Mesothelial cell of epicardium (in vitro differentiated cells): Measurements from ENCODE around the gene DERA. TPM values are rescaled to one million over a fixed set of nuclear protein-coding genes. Genes with fewer than 3 reads are reported as not detected.

Experiments
- DNase-seq, 2 experiments: peaks; one replicate each; pipeline ENCODE4 v3.0.0; 2021; ENCODE audit warnings: low spot score in 2 of 2; ENCODE audit not compliant: unreplicated experiment in 2 of 2
- H3K27ac Mint-ChIP-seq: 2 replicates; pipeline ENCODE4 v1.8.0; 2021; ENCODE audit warnings: mixed read lengths
- H3K27me3 Mint-ChIP-seq: 2 replicates; pipeline ENCODE4 v1.8.0; 2021; ENCODE audit warnings: low read depth, mixed read lengths
- H3K36me3 Mint-ChIP-seq: 2 replicates; pipeline ENCODE4 v1.8.0; 2021; ENCODE audit warnings: mixed read lengths
- H3K4me1 Mint-ChIP-seq: 2 replicates; pipeline ENCODE4 v1.8.0; 2021; ENCODE audit warnings: mixed read lengths
- H3K4me3 Mint-ChIP-seq: 2 replicates; pipeline ENCODE4 v1.8.0; 2021; ENCODE audit warnings: mild to moderate bottlenecking, moderate library complexity, mixed read lengths
- H3K9me3 Mint-ChIP-seq: 2 replicates; pipeline ENCODE4 v1.8.0; 2021; ENCODE audit warnings: mixed read lengths
- CTCF ChIP-seq: fragments of 200-600 bp; sonication (generic); IDR thresholded peaks from one replicate; pipeline ENCODE4 v1.5.0; 2021; ENCODE audit warnings: antibody characterized with exemption; ENCODE audit not compliant: unreplicated experiment
- total RNA-seq: library from RNA; stranded (reverse); gene quantifications from 3 replicates; pipeline ENCODE4 v1.2.1, GENCODE V29; 2021

DERA gene
- total RNA-seq, 1 donor from 2014 or later = 18.4 TPM

- Mint-ChIP-seq H3K27ac (no peak overlapping the region), H3K4me1 (no peaks in the 10 kb centered on the region), H3K36me3 (no peaks in the 10 kb centered on the region), H3K27me3 (peaks cover 10% of the 10 kb centered on the region), H3K4me3 (no peak overlapping the region), H3K9me3 (no peaks in the 10 kb centered on the region)
- TF ChIP-seq CTCF = no peak
- no peak for DNase-seq
These were observed 161.5 kb downstream of the DERA start for GRCh38 chr12:16072678-16073077.

DNA sequence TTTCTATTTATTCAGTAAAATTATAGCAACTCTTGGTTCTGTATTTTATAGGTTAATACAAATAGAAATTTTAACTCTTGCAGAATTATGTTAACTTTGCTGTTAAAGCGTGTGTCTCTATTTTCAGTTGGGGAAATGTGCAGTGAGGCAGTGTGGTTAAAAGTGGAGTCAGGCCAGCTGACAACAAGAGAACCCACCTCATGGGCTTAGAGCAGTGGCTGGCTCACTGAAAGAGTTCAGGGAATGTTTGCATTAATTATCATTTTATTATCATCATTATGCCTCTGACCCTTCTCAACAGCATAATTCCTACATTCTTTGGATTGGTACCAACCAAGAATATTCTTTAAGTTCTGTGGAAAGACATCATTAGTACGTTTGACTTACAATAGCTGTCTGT lies 163.8 kb downstream of the DERA start:
- Mint-ChIP-seq H3K4me3 (no peak overlapping the region), H3K9me3 (no peaks in the 10 kb centered on the region), H3K4me1 (no peaks in the 10 kb centered on the region), H3K27ac (no peak overlapping the region), H3K27me3 (peaks cover 4% of the 10 kb centered on the region), H3K36me3 (no peaks in the 10 kb centered on the region)
- no peak for TF ChIP-seq CTCF
- DNase-seq = no peak

DNA sequence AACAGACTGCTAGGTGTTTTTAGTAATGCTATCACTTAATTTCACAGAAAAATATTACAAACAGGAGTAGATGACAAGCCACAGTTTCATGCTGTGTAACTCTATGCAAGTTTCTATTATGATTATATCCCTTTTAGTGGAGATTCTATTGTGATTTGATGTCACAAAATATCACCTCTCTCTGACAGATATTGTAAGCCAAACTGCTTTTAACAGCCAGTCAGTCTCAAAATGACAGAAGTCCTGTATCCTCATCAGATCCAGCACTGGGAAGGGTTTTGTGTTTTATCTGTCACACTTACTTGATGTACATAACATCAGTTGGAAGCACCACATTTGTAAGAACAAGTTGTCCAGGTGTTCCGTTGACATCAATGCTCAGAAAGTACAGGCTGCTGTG lies 164.8 kb downstream of the DERA start:
- Mint-ChIP-seq H3K9me3 (no peaks in the 10 kb centered on the region), H3K27ac (no peak overlapping the region), H3K36me3 (no peaks in the 10 kb centered on the region), H3K4me1 (no peaks in the 10 kb centered on the region), H3K4me3 (no peak overlapping the region), H3K27me3 (peaks cover 4% of the 10 kb centered on the region)
- TF ChIP-seq CTCF = no peak
- DNase-seq = no peak

DNA sequence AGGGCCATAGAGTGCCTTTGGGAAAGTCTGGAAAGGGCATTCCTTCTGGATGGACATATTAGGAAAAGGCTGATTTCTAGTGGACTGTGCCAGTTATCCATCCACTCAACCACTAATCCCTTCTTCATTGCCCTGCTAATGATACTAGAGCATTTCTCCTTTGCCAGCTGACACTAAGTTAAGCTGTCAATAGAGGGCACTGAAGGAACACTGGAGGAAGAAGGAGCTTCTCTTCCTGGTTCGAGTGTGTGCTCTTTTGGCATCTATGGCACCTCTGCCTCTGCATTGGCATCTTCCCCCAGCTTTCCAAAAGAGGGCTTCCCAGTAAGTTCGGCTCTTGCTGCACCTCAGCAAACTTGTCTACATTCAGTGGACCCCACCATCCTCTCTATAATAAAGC lies 165.4 kb downstream of the DERA start:
- no peak for DNase-seq
- peaks cover 4% of the 10 kb centered on the region for H3K27me3 Mint-ChIP-seq
- H3K36me3 Mint-ChIP-seq = no peaks in the 10 kb centered on the region
- H3K9me3 Mint-ChIP-seq = no peaks in the 10 kb centered on the region
- no peak overlapping the region for H3K4me3 Mint-ChIP-seq
- H3K4me1 Mint-ChIP-seq = no peaks in the 10 kb centered on the region
- H3K27ac Mint-ChIP-seq = no peak overlapping the region
- no peak for TF ChIP-seq CTCF

DNA sequence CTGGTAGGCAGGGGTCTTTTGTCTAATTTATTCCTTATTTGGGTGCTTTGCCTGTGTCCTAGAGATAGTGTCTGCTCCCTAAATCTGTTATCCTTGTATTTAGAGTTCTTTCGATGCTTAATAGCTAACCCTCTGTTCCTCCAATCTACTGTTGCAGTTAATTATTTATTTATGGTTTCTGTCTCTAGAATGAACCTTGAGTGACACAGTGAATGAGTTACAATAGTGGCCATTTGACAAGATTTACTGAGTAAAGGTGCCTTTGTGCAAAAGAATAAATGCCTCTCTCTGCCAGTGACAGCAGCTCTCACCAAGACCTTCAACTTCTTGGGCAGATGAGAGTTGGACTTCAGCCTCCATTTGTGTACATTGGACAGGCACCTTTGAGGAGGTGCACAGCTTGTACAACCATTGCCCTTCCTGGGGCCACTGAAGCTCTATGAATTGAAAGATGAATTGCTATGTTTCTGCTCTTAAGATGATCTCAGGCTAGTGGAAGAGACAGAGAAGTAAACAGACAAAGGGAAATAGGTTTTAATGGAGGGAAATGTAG lies 165.9 kb downstream of the DERA start:
- no peaks in the 10 kb centered on the region for H3K36me3 Mint-ChIP-seq
- no peak for TF ChIP-seq CTCF
- H3K9me3 Mint-ChIP-seq = no peaks in the 10 kb centered on the region
- H3K27ac Mint-ChIP-seq = no peak overlapping the region
- H3K27me3 Mint-ChIP-seq = peaks cover 4% of the 10 kb centered on the region
- DNase-seq = no peak
- no peaks in the 10 kb centered on the region for H3K4me1 Mint-ChIP-seq
- no peak overlapping the region for H3K4me3 Mint-ChIP-seq

- no peak for TF ChIP-seq CTCF
- no peak overlapping the region for H3K27ac Mint-ChIP-seq
- peaks cover 10% of the 10 kb centered on the region for H3K9me3 Mint-ChIP-seq
- no peaks in the 10 kb centered on the region for H3K36me3 Mint-ChIP-seq
- H3K4me1 Mint-ChIP-seq = no peaks in the 10 kb centered on the region
- no peaks in the 10 kb centered on the region for H3K27me3 Mint-ChIP-seq
- DNase-seq = no peak
- no peak overlapping the region for H3K4me3 Mint-ChIP-seq
These were observed 175.3 kb downstream of the DERA start for GRCh38 chr12:16086462-16086861.
